ENCODE data around the gene MTMR3. TPM values are rescaled to one million over a fixed set of nuclear protein-coding genes. Genes with fewer than 3 reads are reported as not detected.
A peak's percentile ranks its signal among the peaks of the same experiment; 100 is the strongest.

Gene MTMR3
- total RNA-seq, 1 donor from 2014 or later, result 35.4 TPM

DNA sequence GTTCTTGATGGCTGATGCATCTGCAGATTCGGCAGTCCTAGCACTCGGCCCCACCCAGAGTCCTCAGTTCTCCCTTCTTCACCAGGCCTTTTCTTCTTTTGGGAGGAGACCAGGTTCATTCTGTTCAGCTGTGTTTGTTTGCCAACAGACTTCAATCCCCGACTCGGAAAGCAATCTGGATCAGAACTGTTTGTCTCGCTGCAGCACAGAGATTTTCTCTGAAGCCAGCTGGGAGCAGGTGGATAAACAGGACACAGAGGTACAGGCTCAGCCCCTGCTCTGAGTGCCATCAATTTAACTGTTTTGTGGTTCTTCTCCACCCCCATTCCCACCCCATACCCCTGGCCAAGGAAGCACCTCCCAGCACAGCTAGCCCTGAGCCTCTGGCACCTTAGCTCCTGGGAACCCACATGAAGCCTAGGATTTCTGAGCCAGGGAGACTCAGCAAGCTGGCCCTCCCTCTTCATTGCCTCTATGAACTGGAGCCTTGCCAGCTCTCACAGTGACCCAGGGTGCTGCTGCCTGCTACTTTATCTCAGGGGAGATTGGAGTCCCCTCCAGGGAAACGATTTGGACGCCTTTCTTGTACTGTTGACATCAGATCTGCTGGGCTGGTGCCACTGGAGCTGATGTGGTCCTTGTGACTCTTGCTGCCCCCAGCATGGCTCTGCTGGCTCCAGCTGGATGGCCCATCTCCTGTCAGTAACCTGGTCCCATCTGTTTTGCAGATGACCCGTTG, 139.1 kb downstream of the MTMR3 start:
- H3K4me1 Mint-ChIP-seq, result no peaks in the 10 kb centered on the region
- no peak for DNase-seq (ENCODE audit: low spot score)
- no peak for TF ChIP-seq EZH2phosphoT487 (IDR thresholded peaks at IDR 0.05)
- TF ChIP-seq, protein P1, sequence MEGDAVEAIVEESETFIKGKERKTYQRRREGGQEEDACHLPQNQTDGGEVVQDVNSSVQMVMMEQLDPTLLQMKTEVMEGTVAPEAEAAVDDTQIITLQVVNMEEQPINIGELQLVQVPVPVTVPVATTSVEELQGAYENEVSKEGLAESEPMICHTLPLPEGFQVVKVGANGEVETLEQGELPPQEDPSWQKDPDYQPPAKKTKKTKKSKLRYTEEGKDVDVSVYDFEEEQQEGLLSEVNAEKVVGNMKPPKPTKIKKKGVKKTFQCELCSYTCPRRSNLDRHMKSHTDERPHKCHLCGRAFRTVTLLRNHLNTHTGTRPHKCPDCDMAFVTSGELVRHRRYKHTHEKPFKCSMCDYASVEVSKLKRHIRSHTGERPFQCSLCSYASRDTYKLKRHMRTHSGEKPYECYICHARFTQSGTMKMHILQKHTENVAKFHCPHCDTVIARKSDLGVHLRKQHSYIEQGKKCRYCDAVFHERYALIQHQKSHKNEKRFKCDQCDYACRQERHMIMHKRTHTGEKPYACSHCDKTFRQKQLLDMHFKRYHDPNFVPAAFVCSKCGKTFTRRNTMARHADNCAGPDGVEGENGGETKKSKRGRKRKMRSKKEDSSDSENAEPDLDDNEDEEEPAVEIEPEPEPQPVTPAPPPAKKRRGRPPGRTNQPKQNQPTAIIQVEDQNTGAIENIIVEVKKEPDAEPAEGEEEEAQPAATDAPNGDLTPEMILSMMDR (IDR thresholded peaks at IDR 0.05), result no peak
- no peak for TF ChIP-seq EZH2 (IDR thresholded peaks at IDR 0.05)
- Histone ChIP-seq H3K4me3 (no peak overlapping the region), H3F3A (ENCODE audit: low read depth) (no peaks in the 10 kb centered on the region), H3K4me2 (no peak overlapping the region), H3K27ac (no peak overlapping the region), H3K9me3 (ENCODE audit: low read depth) (no peaks in the 10 kb centered on the region), H3K36me3 (no peaks in the 10 kb centered on the region), H4K20me1 (ENCODE audit: low read depth) (peaks cover 6% of the 10 kb centered on the region), H3K4me1 (peaks cover 10% of the 10 kb centered on the region), H3K79me2 (ENCODE audit: low read depth) (no peaks in the 10 kb centered on the region), H3K9ac (no peak overlapping the region), H3K27me3 (no peaks in the 10 kb centered on the region), H2AFZ (replicated peaks) (no peak overlapping the region)
- H3K27me3 Mint-ChIP-seq (ENCODE audit: insufficient read depth, low read depth), result peaks cover 2% of the 10 kb centered on the region
- peaks cover 47% of the 10 kb centered on the region for H3K36me3 Mint-ChIP-seq
- H3K27ac Mint-ChIP-seq, result peak overlapping the region; percentile 13
- H3K4me3 Mint-ChIP-seq, result no peak overlapping the region
- no peaks in the 10 kb centered on the region for H3K9me3 Mint-ChIP-seq

DNA sequence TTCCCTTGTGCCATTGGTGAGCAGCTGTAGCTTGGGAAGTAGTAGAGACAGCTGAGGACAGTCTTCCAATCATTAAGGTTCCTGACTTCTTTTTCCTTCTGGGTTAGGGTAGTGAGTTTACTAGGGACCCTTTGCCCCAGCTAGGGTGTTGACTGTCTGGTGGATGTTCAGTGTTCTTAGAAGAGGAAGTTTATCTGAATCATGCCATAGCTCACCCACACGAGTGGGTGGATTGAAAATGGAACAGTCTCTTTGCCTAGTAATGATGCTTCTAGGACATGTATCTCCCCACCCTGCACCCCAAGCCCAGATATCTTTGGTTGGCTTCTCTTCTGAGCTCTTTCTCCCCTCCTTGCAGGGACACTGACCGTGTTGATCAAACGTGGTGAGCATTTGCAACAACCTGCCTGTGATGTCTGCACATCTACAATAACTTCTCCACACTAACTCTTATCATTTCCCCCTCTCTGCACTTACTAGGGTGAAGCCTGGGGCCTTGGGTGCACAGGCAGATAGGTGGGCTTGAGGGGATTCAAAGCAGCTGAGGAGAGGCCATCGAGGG, 140.2 kb downstream of the MTMR3 start:
- H3K79me2 ChIP-seq (ENCODE audit: low read depth), result no peaks in the 10 kb centered on the region
- H3K9me3 Mint-ChIP-seq, result no peaks in the 10 kb centered on the region
- H2AFZ ChIP-seq (replicated peaks), result no peak overlapping the region
- peaks cover 2% of the 10 kb centered on the region for H3K27me3 Mint-ChIP-seq (ENCODE audit: insufficient read depth, low read depth)
- peaks cover 10% of the 10 kb centered on the region for H3K4me1 ChIP-seq
- peaks cover 46% of the 10 kb centered on the region for H3K36me3 Mint-ChIP-seq
- no peak for DNase-seq (ENCODE audit: low spot score)
- H3K27ac ChIP-seq, result no peak overlapping the region
- H3K4me1 Mint-ChIP-seq, result no peaks in the 10 kb centered on the region
- H3K36me3 ChIP-seq, result no peaks in the 10 kb centered on the region
- no peaks in the 10 kb centered on the region for H3F3A ChIP-seq (ENCODE audit: low read depth)
- no peak overlapping the region for H3K4me2 ChIP-seq
- H3K4me3 Mint-ChIP-seq, result no peak overlapping the region
- no peaks in the 10 kb centered on the region for H3K9me3 ChIP-seq (ENCODE audit: low read depth)
- no peak overlapping the region for H3K9ac ChIP-seq
- H3K27me3 ChIP-seq, result no peaks in the 10 kb centered on the region
- no peak for TF ChIP-seq EZH2 (IDR thresholded peaks at IDR 0.05)
- TF ChIP-seq, protein P1 (IDR thresholded peaks at IDR 0.05), result no peak
- TF ChIP-seq EZH2phosphoT487 (IDR thresholded peaks at IDR 0.05), result no peak
- peaks cover 6% of the 10 kb centered on the region for H4K20me1 ChIP-seq (ENCODE audit: low read depth)
- H3K4me3 ChIP-seq, result no peak overlapping the region
- H3K27ac Mint-ChIP-seq, result no peak overlapping the region

DNA sequence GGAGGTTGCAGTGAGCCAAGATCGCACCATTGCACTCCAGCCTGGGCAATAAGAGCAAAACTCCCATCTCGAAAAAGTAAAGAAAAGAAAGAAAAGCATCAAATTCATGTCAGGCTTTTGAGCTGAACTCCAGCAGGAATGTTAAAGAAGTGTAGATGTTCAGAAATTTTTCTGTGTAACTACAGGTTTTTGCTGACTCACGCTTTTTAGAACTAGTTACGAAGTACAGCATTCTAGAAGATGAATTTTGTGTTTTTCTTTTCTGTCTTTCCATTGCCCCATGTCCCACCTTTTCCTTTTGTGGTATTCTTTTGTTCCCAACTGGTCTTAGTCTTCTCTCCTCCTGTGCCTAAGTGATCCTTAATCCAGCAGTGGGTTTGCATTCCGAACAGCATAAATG, 141.3 kb downstream of the MTMR3 start:
- peaks cover 10% of the 10 kb centered on the region for H3K4me1 ChIP-seq

More for the DNA sequence above, 141.3 kb downstream of the MTMR3 start:
- H3K9me3 Mint-ChIP-seq, result no peaks in the 10 kb centered on the region
- peaks cover 6% of the 10 kb centered on the region for H4K20me1 ChIP-seq (ENCODE audit: low read depth)
- no peaks in the 10 kb centered on the region for H3F3A ChIP-seq (ENCODE audit: low read depth)
- DNase-seq (ENCODE audit: low spot score), result peak; percentile 23
- no peak overlapping the region for H3K27ac Mint-ChIP-seq
- peaks cover 44% of the 10 kb centered on the region for H3K36me3 Mint-ChIP-seq
- no peaks in the 10 kb centered on the region for H3K27me3 ChIP-seq
- H3K4me3 ChIP-seq, result no peak overlapping the region
- peak overlapping the region; percentile 56 for H3K27ac ChIP-seq
- H3K27me3 Mint-ChIP-seq (ENCODE audit: insufficient read depth, low read depth), result peaks cover 2% of the 10 kb centered on the region
- H3K9me3 ChIP-seq (ENCODE audit: low read depth), result no peaks in the 10 kb centered on the region
- H3K4me1 Mint-ChIP-seq, result no peaks in the 10 kb centered on the region
- no peak overlapping the region for H2AFZ ChIP-seq (replicated peaks)
- no peak for TF ChIP-seq EZH2 (IDR thresholded peaks at IDR 0.05)
- TF ChIP-seq, protein P1 (IDR thresholded peaks at IDR 0.05), result no peak
- TF ChIP-seq EZH2phosphoT487 (IDR thresholded peaks at IDR 0.05), result no peak
- no peak overlapping the region for H3K4me3 Mint-ChIP-seq
- no peak overlapping the region for H3K9ac ChIP-seq
- H3K79me2 ChIP-seq (ENCODE audit: low read depth), result no peaks in the 10 kb centered on the region
- no peaks in the 10 kb centered on the region for H3K36me3 ChIP-seq
- H3K4me2 ChIP-seq, result no peak overlapping the region

All from neural progenitor cell (in vitro differentiated cells).